Ascending aorta (tissue), 2 donors: Measurements from ENCODE around the gene SRGAP3. TPM values are rescaled to one million over a fixed set of nuclear protein-coding genes. Genes with fewer than 3 reads are reported as not detected.

ENCODE experiments used
- DNase-seq, 2 donors: peaks; one replicate each; pipeline ENCODE4 v3.0.0-alpha.2; 2019; ENCODE audit warnings: low spot score in 2 of 2
- H3K27ac ChIP-seq, 2 donors: fragments of 200-600 bp; sonication (generic); one replicate each; pipeline ENCODE4 v1.5.1; 2016 to 2017; ENCODE audit warnings: mild to moderate bottlenecking in 1 of 2
- H3K27me3 ChIP-seq: fragments of 200-600 bp; sonication (generic); one replicate; pipeline ENCODE4 v1.5.1; 2017
- H3K36me3 ChIP-seq, 2 donors: fragments of 200-600 bp; sonication (generic); one replicate each; pipeline ENCODE4 v1.5.1; 2016
- H3K4me1 ChIP-seq, 2 donors: fragments of 200-600 bp; sonication (generic); one replicate each; pipeline ENCODE4 v1.5.1; 2016 to 2017; ENCODE audit warnings: mild to moderate bottlenecking in 1 of 2
- H3K4me3 ChIP-seq, 2 donors: fragments of 200-600 bp; sonication (generic); one replicate each; pipeline ENCODE4 v1.5.1; 2016 to 2017; ENCODE audit warnings: mild to moderate bottlenecking in 1 of 2
- H3K9me3 ChIP-seq, 2 donors: fragments of 200-600 bp; sonication (generic); one replicate each; pipeline ENCODE4 v1.5.1; 2016
- CTCF ChIP-seq, 3 experiments: fragments of 200-600 bp in 2 of 3; fragments of 450-650 bp in 1 of 3; sonication (generic) in 2 of 3; IDR thresholded peaks; one replicate each; pipeline ENCODE4 v1.5.1; 2016 to 2019; ENCODE audit warnings: antibody characterized with exemption in 3 of 3, mild to moderate bottlenecking in 1 of 3, moderate library complexity in 1 of 3
- intact Hi-C: fragments of 100-400 bp; cut with DNase I; formaldehyde crosslinking; loops from one replicate; pipeline ENCODE4 v1.15.1; 2023
- total RNA-seq: library from RNA; depleted of rRNA; stranded (reverse); fragments of >200 nt; gene quantifications from one replicate; pipeline ENCODE4 v1.1.0, GENCODE V29; 2016

The SRGAP3 gene
- total RNA-seq, 1 donor from 2014 or later: 1.6 TPM

GRCh38 chr3:8982509-8982908 lies 266.9 kb downstream of the SRGAP3 start:
- no peak for DNase-seq
- Histone ChIP-seq H3K9me3 (peaks cover 0 to 7% of the 10 kb centered on the region in 2 donors), H3K4me3 (no peak overlapping the region), H3K4me1 (no peaks in the 10 kb centered on the region), H3K36me3 (no peaks in the 10 kb centered on the region), H3K27me3 (no peaks in the 10 kb centered on the region), H3K27ac (no peak overlapping the region)
- intact Hi-C loops: no loop called here
- TF ChIP-seq CTCF (IDR thresholded peaks at IDR 0.05): no peak

GRCh38 chr3:8981700-8982099 lies 267.7 kb downstream of the SRGAP3 start:
- no peak for DNase-seq
- TF ChIP-seq CTCF (IDR thresholded peaks at IDR 0.05): no peak

GRCh38 chr3:8981296-8981695 lies 268.1 kb downstream of the SRGAP3 start:
- TF ChIP-seq CTCF (IDR thresholded peaks at IDR 0.05): no peak
- no peak for DNase-seq
- Histone ChIP-seq H3K4me3 (no peak overlapping the region), H3K27me3 (no peaks in the 10 kb centered on the region), H3K9me3 (peaks cover 0 to 7% of the 10 kb centered on the region in 2 donors), H3K27ac (no peak overlapping the region), H3K4me1 (no peaks in the 10 kb centered on the region), H3K36me3 (no peaks in the 10 kb centered on the region)
- intact Hi-C loops: no loop called here

More at GRCh38 chr3:8981700-8982099, 267.7 kb downstream of the SRGAP3 start:
- no peaks in the 10 kb centered on the region for H3K27me3 ChIP-seq
- no peak overlapping the region for H3K4me3 ChIP-seq
- H3K36me3 ChIP-seq: no peaks in the 10 kb centered on the region
- intact Hi-C loops: no loop called here
- no peak overlapping the region for H3K27ac ChIP-seq
- H3K4me1 ChIP-seq: no peaks in the 10 kb centered on the region
- H3K9me3 ChIP-seq: peaks cover 0 to 7% of the 10 kb centered on the region in 2 donors

- H3K27me3 ChIP-seq: no peaks in the 10 kb centered on the region
- intact Hi-C loops: no loop called here
Measured at GRCh38 chr3:8980756-8981257, 268.6 kb downstream of the SRGAP3 start.

GRCh38 chr3:8979262-8979661 lies 270.2 kb downstream of the SRGAP3 start:
- no peak for DNase-seq
- TF ChIP-seq CTCF (IDR thresholded peaks at IDR 0.05): no peak
- Histone ChIP-seq H3K27ac (no peak overlapping the region), H3K4me3 (no peak overlapping the region), H3K4me1 (no peaks in the 10 kb centered on the region), H3K27me3 (no peaks in the 10 kb centered on the region), H3K9me3 (peaks cover 0 to 7% of the 10 kb centered on the region in 2 donors), H3K36me3 (no peaks in the 10 kb centered on the region)
- intact Hi-C loops: no loop called here

More at GRCh38 chr3:8980756-8981257, 268.6 kb downstream of the SRGAP3 start:
- TF ChIP-seq CTCF (IDR thresholded peaks at IDR 0.05): no peak
- Histone ChIP-seq H3K27ac (no peak overlapping the region), H3K9me3 (peaks cover 0 to 7% of the 10 kb centered on the region in 2 donors), H3K4me1 (no peaks in the 10 kb centered on the region), H3K4me3 (no peak overlapping the region), H3K36me3 (no peaks in the 10 kb centered on the region)
- no peak for DNase-seq

- intact Hi-C loops: no loop called here
- no peaks in the 10 kb centered on the region for H3K4me1 ChIP-seq
- no peak overlapping the region for H3K4me3 ChIP-seq
- peaks cover 0 to 7% of the 10 kb centered on the region in 2 donors for H3K9me3 ChIP-seq
- no peaks in the 10 kb centered on the region for H3K36me3 ChIP-seq
- H3K27ac ChIP-seq: no peak overlapping the region
- DNase-seq: no peak
- TF ChIP-seq CTCF (IDR thresholded peaks at IDR 0.05): no peak
- H3K27me3 ChIP-seq: no peaks in the 10 kb centered on the region
Measured at GRCh38 chr3:8978551-8978950, 270.9 kb downstream of the SRGAP3 start.
